ENCODE results near the gene REEP1. TPM values are rescaled to one million over a fixed set of nuclear protein-coding genes. Genes with fewer than 3 reads are reported as not detected.

The REEP1 gene
- total and polyA plus RNA-seq, 2 donors (not counting 1 experiment from before 2014, with no cell fraction given): not detected

- H3K27ac Mint-ChIP-seq: no peak overlapping the region
- H3K79me2 ChIP-seq (ENCODE audit: control insufficient read depth, insufficient read depth, low read length): peaks cover 54% of the 10 kb centered on the region
- no CpG with 5 or more reads among the region's 1 CpG for WGBS (ENCODE audit: insufficient coverage)
These were observed 133.8 kb downstream of the REEP1 start for GRCh38 chr2:86203614-86204013.

DNA sequence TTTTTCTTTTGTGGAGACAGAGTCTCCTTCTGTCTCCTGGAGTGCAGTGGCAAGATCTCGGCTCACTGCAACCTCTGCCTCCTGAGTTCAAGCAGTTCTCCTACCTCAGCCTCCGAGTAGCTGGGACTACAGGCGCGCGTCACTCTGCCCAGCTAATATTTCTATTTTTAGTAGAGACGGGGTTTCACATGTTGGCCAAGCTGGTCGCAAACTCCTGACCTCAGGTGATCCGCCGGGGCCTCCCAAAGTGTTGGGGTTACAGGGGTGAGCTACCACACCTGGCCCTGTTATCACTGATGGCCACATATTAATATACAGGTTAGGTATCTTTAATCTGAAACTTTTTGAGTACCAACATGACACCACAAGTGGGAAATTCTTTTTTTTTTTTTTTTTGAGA is 134.7 kb downstream of the REEP1 start:
- intact Hi-C loops (cut with micrococcal nuclease): no loop called here
- H3K36me3 ChIP-seq (replicated peaks in 1 of 2; ENCODE audit: control extremely low read depth in 1 of 2, control insufficient read depth in 1 of 2, extremely low read depth in 1 of 2, insufficient read depth in 2 of 2, low read length in 1 of 2): peaks cover 0 to 14% of the 10 kb centered on the region in 2 experiments
- no peak overlapping the region for H3K4me2 ChIP-seq (replicated peaks; ENCODE audit: low read depth, low read length, poor library complexity, severe bottlenecking)
- no peaks in the 10 kb centered on the region for H4K20me1 ChIP-seq (ENCODE audit: control insufficient read depth, insufficient read depth, low read length, poor library complexity, severe bottlenecking)
- 91% methylated on average over 5 of the region's 9 CpGs for WGBS (ENCODE audit: insufficient coverage)
- no peaks in the 10 kb centered on the region for H3K27me3 ChIP-seq (replicated peaks in 1 of 4; ENCODE audit: control extremely low read depth in 1 of 4, control insufficient read depth in 3 of 4, insufficient read depth in 4 of 4, low read length in 3 of 4)
- no peak overlapping the region for H3K4me3 Mint-ChIP-seq
- H3K4me1 ChIP-seq (ENCODE audit: control insufficient read depth in 2 of 2, insufficient read depth in 2 of 2, low read length in 2 of 2): peaks cover 11 to 18% of the 10 kb centered on the region in 2 donors
- H3K4me1 Mint-ChIP-seq: peaks cover 25% of the 10 kb centered on the region
- ChIA-PET CTCF (interaction anchor here (0.5 to 2.0 kb wide), 3 partner anchors 14 to 18 kb away, joined by 3 to 10 read pairs (median 6); no protein-coding TSS in a partner anchor), POLR2A (interaction anchor here (0.7 kb wide), 1 partner anchor 29 kb away, joined by 8 read pairs; no protein-coding TSS in a partner anchor)
- no peak overlapping the region for H3K4me3 ChIP-seq (ENCODE audit: control extremely low read depth in 1 of 5, extremely low read depth in 1 of 5, insufficient read depth in 1 of 5, low read depth in 2 of 5, low read length in 4 of 5)
- no peak overlapping the region for H3K27ac ChIP-seq (ENCODE audit: low read length in 2 of 2)
- no peaks in the 10 kb centered on the region for H3K9me3 Mint-ChIP-seq (ENCODE audit: insufficient read depth)
- DNase-seq: no peak
- no peak overlapping the region for H3K9ac ChIP-seq (ENCODE audit: low read length)
- H3K79me2 ChIP-seq (ENCODE audit: control insufficient read depth, insufficient read depth, low read length): peaks cover 58% of the 10 kb centered on the region
- H3K27me3 Mint-ChIP-seq: no peaks in the 10 kb centered on the region
- H2AFZ ChIP-seq (ENCODE audit: insufficient read depth, low read depth, low read length, poor library complexity, severe bottlenecking): no peak overlapping the region
- no peak overlapping the region for H3K27ac Mint-ChIP-seq
- no peaks in the 10 kb centered on the region for H3K9me3 ChIP-seq (ENCODE audit: control extremely low read depth in 1 of 3, control insufficient read depth in 2 of 3, insufficient read depth in 1 of 3, low read length in 2 of 3)
- TF ChIP-seq, protein P1, sequence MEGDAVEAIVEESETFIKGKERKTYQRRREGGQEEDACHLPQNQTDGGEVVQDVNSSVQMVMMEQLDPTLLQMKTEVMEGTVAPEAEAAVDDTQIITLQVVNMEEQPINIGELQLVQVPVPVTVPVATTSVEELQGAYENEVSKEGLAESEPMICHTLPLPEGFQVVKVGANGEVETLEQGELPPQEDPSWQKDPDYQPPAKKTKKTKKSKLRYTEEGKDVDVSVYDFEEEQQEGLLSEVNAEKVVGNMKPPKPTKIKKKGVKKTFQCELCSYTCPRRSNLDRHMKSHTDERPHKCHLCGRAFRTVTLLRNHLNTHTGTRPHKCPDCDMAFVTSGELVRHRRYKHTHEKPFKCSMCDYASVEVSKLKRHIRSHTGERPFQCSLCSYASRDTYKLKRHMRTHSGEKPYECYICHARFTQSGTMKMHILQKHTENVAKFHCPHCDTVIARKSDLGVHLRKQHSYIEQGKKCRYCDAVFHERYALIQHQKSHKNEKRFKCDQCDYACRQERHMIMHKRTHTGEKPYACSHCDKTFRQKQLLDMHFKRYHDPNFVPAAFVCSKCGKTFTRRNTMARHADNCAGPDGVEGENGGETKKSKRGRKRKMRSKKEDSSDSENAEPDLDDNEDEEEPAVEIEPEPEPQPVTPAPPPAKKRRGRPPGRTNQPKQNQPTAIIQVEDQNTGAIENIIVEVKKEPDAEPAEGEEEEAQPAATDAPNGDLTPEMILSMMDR (IDR thresholded peaks at IDR 0.05): no peak
- TF ChIP-seq EZH2 (IDR thresholded peaks at IDR 0.05; ENCODE audit: borderline replicate concordance, insufficient read depth, low read depth, low read length, poor library complexity, severe bottlenecking): no peak
- no peak for ATAC-seq (ENCODE audit: low read depth)

More at GRCh38 chr2:86203614-86204013, 133.8 kb downstream of the REEP1 start:
- no peak overlapping the region for H3K4me3 Mint-ChIP-seq
- Histone ChIP-seq H3K4me1 (ENCODE audit: control insufficient read depth in 2 of 2, insufficient read depth in 2 of 2, low read length in 2 of 2) (peaks cover 11 to 18% of the 10 kb centered on the region in 2 donors), H3K27ac (ENCODE audit: low read length in 2 of 2) (no peak overlapping the region), H3K4me3 (ENCODE audit: control extremely low read depth in 1 of 5, extremely low read depth in 1 of 5, insufficient read depth in 1 of 5, low read depth in 2 of 5, low read length in 4 of 5) (no peak overlapping the region), H3K4me2 (replicated peaks; ENCODE audit: low read depth, low read length, poor library complexity, severe bottlenecking) (peak overlapping the region; percentile 35), H3K36me3 (replicated peaks in 1 of 2; ENCODE audit: control extremely low read depth in 1 of 2, control insufficient read depth in 1 of 2, extremely low read depth in 1 of 2, insufficient read depth in 2 of 2, low read length in 1 of 2) (peaks cover 0 to 23% of the 10 kb centered on the region in 2 experiments), H3K9me3 (ENCODE audit: control extremely low read depth in 1 of 3, control insufficient read depth in 2 of 3, insufficient read depth in 1 of 3, low read length in 2 of 3) (no peaks in the 10 kb centered on the region), H3K27me3 (replicated peaks in 1 of 4; ENCODE audit: control extremely low read depth in 1 of 4, control insufficient read depth in 3 of 4, insufficient read depth in 4 of 4, low read length in 3 of 4) (no peaks in the 10 kb centered on the region), H3K9ac (ENCODE audit: low read length) (no peak overlapping the region), H4K20me1 (ENCODE audit: control insufficient read depth, insufficient read depth, low read length, poor library complexity, severe bottlenecking) (no peaks in the 10 kb centered on the region), H2AFZ (ENCODE audit: insufficient read depth, low read depth, low read length, poor library complexity, severe bottlenecking) (no peak overlapping the region)
- DNase-seq: no peak
- no peak for ATAC-seq (ENCODE audit: low read depth)
- no peak for TF ChIP-seq EZH2 (IDR thresholded peaks at IDR 0.05; ENCODE audit: borderline replicate concordance, insufficient read depth, low read depth, low read length, poor library complexity, severe bottlenecking)
- TF ChIP-seq, protein P1 (IDR thresholded peaks at IDR 0.05): no peak
- intact Hi-C loops (cut with micrococcal nuclease): no loop called here
- ChIA-PET POLR2A (interaction anchor here (0.7 kb wide), 2 partner anchors 30 to 472 kb away, joined by 3 to 8 read pairs; no protein-coding TSS in a partner anchor), CTCF (interaction anchor here (1.7 to 2.0 kb wide), 2 partner anchors 13 to 17 kb away, joined by 6 to 10 read pairs; no protein-coding TSS in a partner anchor)
- H3K27me3 Mint-ChIP-seq: no peaks in the 10 kb centered on the region
- peaks cover 25% of the 10 kb centered on the region for H3K4me1 Mint-ChIP-seq
- H3K9me3 Mint-ChIP-seq (ENCODE audit: insufficient read depth): no peaks in the 10 kb centered on the region

Data from B cell (primary cell).